AG04450 (cell line): ENCODE results near the gene ROBO4. TPM values are rescaled to one million over a fixed set of nuclear protein-coding genes. Genes with fewer than 3 reads are reported as not detected.

ENCODE experiments used
- CTCF ChIA-PET: fragments of 300-600, 350-600 bp; formaldehyde crosslinking; extraction: SDS; loops from one replicate; lab custom pipeline; 2022; ENCODE audit warnings: antibody characterized with exemption, inconsistent platforms; lab: Charles Lee
- POLR2A ChIA-PET: fragments of 350-600 bp; formaldehyde crosslinking; extraction: SDS; loops from one replicate; lab custom pipeline; 2021; ENCODE audit warnings: antibody characterized with exemption, inconsistent platforms; lab: Yijun Ruan, JAX
- DNase-seq: peaks from one replicate; pipeline ENCODE4 v3.0.0-alpha.2; 2011; ENCODE audit warnings: low read depth, low spot score
- H3K27ac ChIP-seq: one replicate; pipeline ENCODE4 v1.5.1; 2012; ENCODE audit warnings: low read depth, low read length, control low read depth
- H3K27me3 ChIP-seq: one replicate; pipeline ENCODE4 v1.6.0; 2012; ENCODE audit warnings: low read length; ENCODE audit not compliant: control insufficient read depth, insufficient read depth
- H3K4me3 ChIP-seq: 2 replicates; pipeline ENCODE4 v1.5.1; 2011; ENCODE audit warnings: mild to moderate bottlenecking, low read depth, low read length, control low read depth
- H3K9me3 ChIP-seq: 2 replicates; pipeline ENCODE4 v1.5.1; 2012; ENCODE audit warnings: low read length; ENCODE audit not compliant: control insufficient read depth, insufficient read depth
- CTCF ChIP-seq: IDR thresholded peaks from 2 replicates; pipeline ENCODE4 v1.5.1; 2011; ENCODE audit warnings: low read depth, low read length, control low read depth, inconsistent platforms
- polyA plus RNA-seq: library from polyadenylated mRNA; depleted of rRNA; stranded (reverse); fragments of >200 nt; gene quantifications from 2 replicates; pipeline ENCODE4 v1.2.3, GENCODE V29; 2011

ROBO4 gene
- polyA plus RNA-seq, 1 experiment: 0.40 TPM

DNA sequence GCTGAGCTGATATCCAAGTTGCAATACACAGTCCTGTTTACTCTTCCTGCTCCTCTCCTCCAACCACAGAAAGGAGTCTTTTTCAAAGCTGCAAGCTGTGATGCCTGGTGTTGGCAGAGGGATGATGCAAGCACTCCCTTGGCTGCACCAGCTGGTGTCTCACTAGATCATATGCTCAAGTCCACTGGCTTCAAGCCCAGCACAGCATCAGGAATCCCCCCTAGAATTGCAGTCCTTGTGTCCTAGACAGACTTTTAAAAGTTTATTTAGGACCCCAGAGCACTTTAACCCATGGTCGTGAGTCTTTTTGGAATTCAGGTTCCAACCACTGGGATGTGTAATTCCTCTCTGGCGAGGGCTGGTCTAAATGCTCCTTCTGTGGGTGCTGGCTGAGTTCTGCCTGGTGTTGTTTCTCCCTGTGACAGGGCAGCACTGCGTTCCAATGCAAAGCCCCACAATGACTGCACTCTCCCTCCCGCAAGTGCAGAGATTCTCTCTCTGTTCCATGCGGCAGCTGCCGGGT, 19.5 kb upstream of the ROBO4 start:
- ChIA-PET CTCF (interaction anchor here (0.7 to 2.3 kb wide), 5 partner anchors 9 to 50 kb away, joined by 3 to 11 read pairs (median 6); partner anchors contain the start of gene HEPACAM), POLR2A (interaction anchor here (1.0 to 1.5 kb wide), 5 partner anchors 16 to 41 kb away, joined by 4 to 16 read pairs (median 8); partner anchors contain the start of genes CCDC15, HEPACAM and ROBO4)
- peak; percentile 80 for DNase-seq
- Histone ChIP-seq H3K4me3 (no peak overlapping the region), H3K27ac (peak overlapping the region; percentile 75), H3K27me3 (no peaks in the 10 kb centered on the region), H3K9me3 (peaks cover 2% of the 10 kb centered on the region)
- TF ChIP-seq CTCF: no peak

DNA sequence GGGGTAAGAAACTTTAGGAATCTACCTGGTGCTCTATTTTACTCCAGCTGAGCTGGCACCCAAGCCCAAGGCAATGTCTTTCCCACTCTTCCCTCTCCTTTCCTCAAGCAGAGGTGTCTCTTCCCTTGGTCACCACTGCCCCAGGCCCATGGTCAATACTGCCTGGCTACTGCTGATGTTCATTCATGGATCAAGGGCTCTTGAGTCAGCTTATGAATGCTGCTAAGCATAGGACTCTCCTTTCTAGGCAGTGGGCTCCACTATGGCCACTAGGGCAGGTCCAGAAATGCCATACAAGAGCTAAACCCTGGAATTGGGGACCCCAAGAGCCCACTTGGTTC, 18.7 kb upstream of the ROBO4 start:
- POLR2A ChIA-PET: interaction anchor here (1.0 to 1.5 kb wide), 4 partner anchors 18 to 40 kb away, joined by 4 to 16 read pairs (median 10); partner anchors contain the start of genes CCDC15, HEPACAM and ROBO4
- Histone ChIP-seq H3K27ac (peak overlapping the region; percentile 75), H3K9me3 (peaks cover 7% of the 10 kb centered on the region), H3K4me3 (no peak overlapping the region), H3K27me3 (no peaks in the 10 kb centered on the region)
- CTCF ChIA-PET: interaction anchor here (1.2 to 2.3 kb wide), 3 partner anchors 16 to 40 kb away, joined by 4 to 11 read pairs (median 9); partner anchors contain the start of gene HEPACAM
- DNase-seq: no peak
- TF ChIP-seq CTCF: no peak

DNA sequence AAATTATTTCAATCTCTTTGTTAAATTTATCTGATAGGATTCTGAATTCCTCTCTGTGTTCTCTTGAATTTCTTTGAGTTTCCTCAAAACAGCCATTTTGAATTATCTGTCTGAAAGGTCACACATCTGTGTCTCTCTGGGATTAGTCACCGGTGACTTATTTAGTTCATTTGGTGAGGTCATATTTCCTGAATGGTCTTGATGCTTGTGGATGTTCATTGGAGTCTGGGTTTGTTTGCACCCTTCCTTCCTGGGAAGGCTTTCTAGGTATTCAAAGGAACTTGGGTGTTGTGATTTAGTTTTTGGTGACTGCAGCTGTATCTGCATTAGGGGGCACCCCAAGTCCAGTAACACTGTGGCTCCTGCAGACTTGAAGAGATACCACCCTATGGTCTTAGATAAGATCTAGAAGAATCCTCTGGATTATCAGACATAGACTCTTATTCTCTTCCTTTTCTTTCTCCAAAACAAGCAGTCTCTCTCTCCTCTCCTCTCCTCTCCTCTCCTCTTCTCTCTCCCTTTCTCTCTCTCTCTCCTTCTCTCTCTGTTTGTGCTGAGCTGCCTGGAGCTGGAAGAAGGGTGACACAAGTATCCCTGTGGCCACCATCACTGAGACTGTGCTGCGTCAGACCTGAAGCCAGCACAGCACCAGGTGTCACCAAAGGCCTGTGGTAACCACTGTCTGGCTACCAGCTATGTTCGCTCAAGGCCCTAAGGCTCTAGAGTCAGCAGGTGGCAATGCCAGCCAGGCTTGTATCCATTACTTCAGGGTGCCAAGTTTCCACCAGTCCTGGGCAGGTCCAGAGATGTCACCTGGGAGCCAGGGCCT, 18.1 kb upstream of the ROBO4 start:
- Histone ChIP-seq H3K4me3 (no peak overlapping the region), H3K9me3 (peaks cover 7% of the 10 kb centered on the region), H3K27ac (peak overlapping the region; percentile 52), H3K27me3 (no peaks in the 10 kb centered on the region)
- TF ChIP-seq CTCF: no peak
- no peak for DNase-seq
- ChIA-PET POLR2A (interaction anchor here (0.6 to 1.5 kb wide), 2 partner anchors 11 to 20 kb away, joined by 3 to 16 read pairs; partner anchors contain the start of gene HEPACAM), CTCF (interaction anchor here (1.8 to 2.3 kb wide), 2 partner anchors 20 to 40 kb away, joined by 9 to 11 read pairs; partner anchors contain the start of gene HEPACAM)

DNA sequence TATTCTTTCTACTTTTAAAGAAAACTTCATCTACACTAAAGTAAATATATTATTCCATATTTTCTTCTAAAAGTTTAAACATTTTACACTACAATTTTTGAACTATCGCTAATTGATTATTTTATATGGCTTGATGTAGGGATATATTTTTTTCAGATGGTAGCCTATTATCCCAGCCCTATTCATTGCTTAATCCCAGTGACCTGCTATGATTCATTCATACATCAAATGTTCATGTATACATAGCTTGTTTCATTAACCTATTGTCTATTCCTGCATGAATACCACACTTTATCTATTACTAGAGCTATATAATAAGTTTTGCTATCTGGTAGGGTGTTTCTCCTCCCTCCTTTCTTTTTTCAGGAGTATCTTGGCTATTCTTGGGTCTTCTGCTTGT, 5.0 kb upstream of the ROBO4 start:
- no peak for TF ChIP-seq CTCF
- ChIA-PET CTCF (interaction anchor here (0.6 to 2.9 kb wide), 3 partner anchors 26 to 239 kb away, joined by 3 to 14 read pairs (median 4); no protein-coding TSS in a partner anchor), POLR2A (no interaction called here)
- no peak overlapping the region for H3K4me3 ChIP-seq
- H3K27ac ChIP-seq: no peak overlapping the region
- no peak for DNase-seq
- no peaks in the 10 kb centered on the region for H3K27me3 ChIP-seq
- no peaks in the 10 kb centered on the region for H3K9me3 ChIP-seq
